NB4 (cell line): Measurements from ENCODE around the gene SGSM2.

Experiments used
- DNase-seq: peaks from one replicate; pipeline ENCODE4 v3.0.0; 2010; ENCODE audit warnings: low read depth
- H3K4me3 ChIP-seq: one replicate; pipeline ENCODE4 v1.5.1; 2011; ENCODE audit warnings: mild to moderate bottlenecking, low read depth, low read length, moderate library complexity
- MYC ChIP-seq: IDR thresholded peaks from 2 replicates; pipeline ENCODE4 v1.6.1; 2011; ENCODE audit warnings: low read depth, low read length
- POLR2A ChIP-seq: IDR thresholded peaks from 2 replicates; pipeline ENCODE4 v1.6.1; 2011; ENCODE audit warnings: mild to moderate bottlenecking; ENCODE audit not compliant: insufficient read length; ENCODE audit errors: extremely low read depth
- TF ChIP-seq, protein P1 (sequence below): IDR thresholded peaks from one replicate; pipeline ENCODE4 v1.5.1; 2012; ENCODE audit warnings: low read depth, low read length
- TF ChIP-seq, protein P2 (sequence below): IDR thresholded peaks from 2 replicates; pipeline ENCODE4 v1.6.1; 2011; ENCODE audit warnings: low read depth, low read length

SGSM2 gene

DNA sequence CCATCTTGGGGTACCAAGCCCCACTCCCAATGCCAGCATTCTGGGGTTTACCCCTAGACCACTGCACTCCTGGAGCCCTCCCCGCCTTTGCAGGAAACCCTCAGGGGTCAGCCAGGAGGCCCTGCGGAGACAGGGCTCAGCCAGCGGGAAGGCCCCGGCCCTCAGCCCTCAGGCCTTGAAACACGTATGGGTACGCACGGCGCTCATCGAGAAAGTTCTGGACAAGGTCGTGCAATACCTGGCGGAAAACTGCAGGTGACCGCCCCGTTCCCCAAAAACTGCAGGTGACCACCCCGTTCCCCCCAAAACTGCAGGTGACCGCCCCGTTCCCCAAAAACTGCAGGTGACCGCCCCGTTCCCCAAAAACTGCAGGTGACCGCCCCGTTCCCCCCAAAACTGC is 24.7 kb downstream of the SGSM2 start:
- no peak overlapping the region for H3K4me3 ChIP-seq
- TF ChIP-seq, protein P1, sequence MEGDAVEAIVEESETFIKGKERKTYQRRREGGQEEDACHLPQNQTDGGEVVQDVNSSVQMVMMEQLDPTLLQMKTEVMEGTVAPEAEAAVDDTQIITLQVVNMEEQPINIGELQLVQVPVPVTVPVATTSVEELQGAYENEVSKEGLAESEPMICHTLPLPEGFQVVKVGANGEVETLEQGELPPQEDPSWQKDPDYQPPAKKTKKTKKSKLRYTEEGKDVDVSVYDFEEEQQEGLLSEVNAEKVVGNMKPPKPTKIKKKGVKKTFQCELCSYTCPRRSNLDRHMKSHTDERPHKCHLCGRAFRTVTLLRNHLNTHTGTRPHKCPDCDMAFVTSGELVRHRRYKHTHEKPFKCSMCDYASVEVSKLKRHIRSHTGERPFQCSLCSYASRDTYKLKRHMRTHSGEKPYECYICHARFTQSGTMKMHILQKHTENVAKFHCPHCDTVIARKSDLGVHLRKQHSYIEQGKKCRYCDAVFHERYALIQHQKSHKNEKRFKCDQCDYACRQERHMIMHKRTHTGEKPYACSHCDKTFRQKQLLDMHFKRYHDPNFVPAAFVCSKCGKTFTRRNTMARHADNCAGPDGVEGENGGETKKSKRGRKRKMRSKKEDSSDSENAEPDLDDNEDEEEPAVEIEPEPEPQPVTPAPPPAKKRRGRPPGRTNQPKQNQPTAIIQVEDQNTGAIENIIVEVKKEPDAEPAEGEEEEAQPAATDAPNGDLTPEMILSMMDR = no peak
- TF ChIP-seq, protein P2, sequence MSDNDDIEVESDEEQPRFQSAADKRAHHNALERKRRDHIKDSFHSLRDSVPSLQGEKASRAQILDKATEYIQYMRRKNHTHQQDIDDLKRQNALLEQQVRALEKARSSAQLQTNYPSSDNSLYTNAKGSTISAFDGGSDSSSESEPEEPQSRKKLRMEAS = no peak
- TF ChIP-seq POLR2A (no peak), MYC (no peak)
- DNase-seq = no peak

DNA sequence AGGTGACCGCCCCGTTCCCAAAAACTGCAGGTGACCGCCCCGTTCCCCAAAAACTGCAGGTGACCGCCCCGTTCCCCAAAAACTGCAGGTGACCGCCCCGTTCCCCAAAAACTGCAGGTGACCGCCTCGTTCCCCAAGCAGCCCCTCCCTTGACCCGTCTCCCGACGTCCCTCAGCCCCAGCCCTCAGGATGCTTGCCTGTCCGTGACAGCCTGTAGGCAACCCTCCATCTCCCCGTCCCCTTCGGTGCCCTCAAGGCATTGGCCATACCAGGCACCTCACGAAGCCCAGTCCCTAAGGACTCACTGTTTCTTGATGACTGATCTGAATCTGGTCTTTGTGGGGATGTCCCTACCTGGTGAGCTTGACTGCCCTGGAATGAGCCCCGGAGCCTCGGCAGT is 25.1 kb downstream of the SGSM2 start:
- no peak for TF ChIP-seq MYC
- TF ChIP-seq, protein P2 = no peak
- no peak for TF ChIP-seq POLR2A
- no peak for DNase-seq

DNA sequence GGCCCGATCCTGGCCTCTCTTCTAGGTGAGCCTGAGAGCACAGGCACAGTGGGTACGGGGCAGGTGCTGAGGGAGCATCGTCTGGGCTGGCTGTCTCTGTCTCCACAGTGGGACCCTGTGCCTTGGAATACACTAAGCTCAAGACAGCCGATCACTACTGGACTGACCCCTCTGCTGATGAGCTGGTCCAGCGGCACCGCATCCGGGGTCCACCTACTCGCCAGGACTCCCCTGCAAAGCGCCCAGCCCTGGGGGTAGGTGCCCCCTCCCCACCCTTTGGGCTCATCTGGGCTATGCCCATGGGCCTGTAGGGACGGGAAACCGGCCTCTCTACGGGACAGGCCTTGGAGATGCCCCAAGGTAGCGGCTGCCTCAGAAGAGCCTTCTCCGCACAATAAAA is 25.6 kb downstream of the SGSM2 start:
- no peak overlapping the region for H3K4me3 ChIP-seq
- TF ChIP-seq MYC = no peak
- TF ChIP-seq POLR2A = no peak
- TF ChIP-seq, protein P1 = no peak
- TF ChIP-seq, protein P2 = no peak
- DNase-seq = no peak

More for the DNA sequence above, 25.1 kb downstream of the SGSM2 start:
- H3K4me3 ChIP-seq = no peak overlapping the region

DNA sequence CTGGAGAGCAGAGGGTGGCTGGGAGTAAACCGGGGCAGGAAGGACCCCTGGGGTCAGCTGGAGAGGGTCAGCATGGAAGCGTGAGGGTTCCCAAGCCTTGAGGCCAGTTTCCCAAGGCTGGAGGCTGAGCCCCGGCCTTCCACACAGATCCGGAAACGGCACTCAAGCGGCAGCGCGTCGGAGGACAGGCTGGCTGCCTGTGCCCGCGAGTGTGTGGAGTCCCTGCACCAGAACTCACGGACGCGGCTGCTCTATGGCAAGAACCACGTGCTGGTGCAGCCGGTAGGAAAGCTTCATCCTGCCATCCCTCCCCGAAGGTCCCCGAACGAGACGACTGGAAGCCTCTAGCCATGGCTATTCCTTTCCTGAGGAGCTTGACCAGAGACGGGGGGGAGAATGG is 26.0 kb downstream of the SGSM2 start:
- TF ChIP-seq, protein P2 = no peak
- TF ChIP-seq, protein P1 = no peak
- TF ChIP-seq POLR2A (no peak), MYC (no peak)
- no peak overlapping the region for H3K4me3 ChIP-seq
- no peak for DNase-seq

DNA sequence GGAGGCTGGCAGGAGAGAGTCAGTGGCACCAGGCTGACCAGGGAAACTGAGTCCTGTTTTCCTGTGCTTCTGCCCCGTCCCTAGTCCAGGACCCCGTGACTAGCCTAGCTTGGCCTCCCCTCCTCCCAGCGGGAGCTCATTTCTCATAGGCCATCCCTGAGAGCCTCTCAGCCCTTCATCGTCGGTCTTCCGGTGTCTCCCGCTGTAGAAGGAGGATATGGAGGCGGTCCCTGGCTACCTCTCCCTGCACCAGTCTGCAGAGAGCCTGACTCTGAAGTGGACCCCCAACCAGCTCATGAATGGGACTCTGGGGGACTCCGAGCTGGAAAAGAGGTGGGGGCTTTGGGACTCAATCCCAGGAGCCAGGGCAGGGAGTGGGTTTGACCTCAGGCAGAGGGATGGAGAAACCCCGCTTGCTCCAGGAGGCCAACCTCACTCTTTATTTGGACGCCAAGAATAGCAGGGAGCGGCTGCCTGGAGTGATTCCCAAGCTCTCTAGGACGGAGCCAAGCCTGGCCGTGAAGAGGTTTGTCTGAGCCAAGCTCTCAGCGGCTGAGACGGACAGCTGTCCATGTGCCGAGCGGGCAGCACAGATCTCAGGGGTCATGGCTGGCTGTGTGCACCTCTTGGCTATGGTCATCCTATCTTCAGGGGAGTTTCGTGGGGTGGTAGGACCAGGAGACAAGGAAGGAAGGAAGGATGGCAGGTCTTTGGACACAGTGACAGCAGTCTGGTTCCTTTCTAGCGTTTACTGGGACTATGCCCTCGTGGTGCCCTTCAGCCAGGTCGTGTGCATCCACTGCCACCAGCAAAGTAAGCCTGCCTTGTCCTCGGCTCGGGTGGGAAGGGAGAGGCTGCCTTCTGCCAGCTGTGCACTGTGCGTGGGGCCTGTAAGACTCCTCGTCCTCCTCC is 26.8 kb downstream of the SGSM2 start:
- no peak for DNase-seq
- TF ChIP-seq, protein P2 = no peak
- TF ChIP-seq, protein P1 = no peak
- no peak overlapping the region for H3K4me3 ChIP-seq

DNA sequence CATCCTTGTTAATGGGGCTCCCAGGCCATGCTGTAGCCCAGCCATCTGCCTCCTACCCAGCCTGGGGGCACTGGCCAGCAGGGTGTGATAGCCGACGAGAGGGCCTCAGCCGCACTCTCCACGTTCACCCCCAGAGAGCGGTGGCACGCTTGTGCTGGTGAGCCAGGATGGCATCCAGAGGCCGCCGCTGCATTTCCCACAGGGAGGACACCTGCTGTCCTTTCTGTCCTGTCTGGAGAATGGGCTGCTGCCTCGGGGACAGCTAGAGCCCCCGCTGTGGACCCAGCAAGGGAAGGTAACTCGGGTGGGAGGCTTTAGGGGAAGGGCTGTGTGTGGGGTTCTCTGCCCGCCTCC is 27.4 kb downstream of the SGSM2 start:
- no peak for DNase-seq
- TF ChIP-seq MYC (no peak), POLR2A (no peak)
- TF ChIP-seq, protein P1 = no peak
- TF ChIP-seq, protein P2 = no peak
- H3K4me3 ChIP-seq = no peak overlapping the region
